Measurements from ENCODE around the gene USH1C. TPM values are rescaled to one million over a fixed set of nuclear protein-coding genes. Genes with fewer than 3 reads are reported as not detected.

USH1C gene
- total and polyA plus RNA-seq, 5 experiments from 2014 or later, result not detected

DNA sequence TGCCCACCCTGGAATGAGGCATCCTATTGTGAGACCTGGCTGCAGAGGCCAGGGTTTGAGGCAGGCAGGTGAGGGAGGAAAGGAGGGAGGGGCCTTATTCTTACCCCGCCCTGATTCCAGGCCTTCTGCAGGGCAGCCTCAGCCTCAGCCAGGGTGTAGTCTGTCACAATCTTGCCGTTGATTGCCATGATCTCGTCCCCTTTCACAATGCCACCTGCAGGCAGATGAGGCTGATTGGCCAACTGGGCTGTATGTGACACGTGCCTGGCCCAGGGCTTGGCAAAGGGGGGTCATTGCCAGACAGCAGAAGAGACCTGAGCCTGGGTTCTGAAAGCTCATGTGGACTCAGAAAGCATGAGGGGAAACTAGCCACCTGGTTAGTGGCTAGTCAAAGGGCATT, 46.2 kb downstream of the USH1C start:
- no peak overlapping the region for H3K27ac Mint-ChIP-seq
- H3K27me3 Mint-ChIP-seq, result peaks cover 0 to 5% (median 0%) of the 10 kb centered on the region in 5 donors
- no peaks in the 10 kb centered on the region for H3K9me3 Mint-ChIP-seq
- no peak for DNase-seq
- H3K4me1 Mint-ChIP-seq, result peaks cover 0 to 2% (median 0%) of the 10 kb centered on the region in 4 donors
- ATAC-seq, result no peak
- H3K4me3 Mint-ChIP-seq, result no peak overlapping the region
- POLR2A ChIA-PET, result no interaction called here
- H3K36me3 Mint-ChIP-seq, result no peaks in the 10 kb centered on the region

DNA sequence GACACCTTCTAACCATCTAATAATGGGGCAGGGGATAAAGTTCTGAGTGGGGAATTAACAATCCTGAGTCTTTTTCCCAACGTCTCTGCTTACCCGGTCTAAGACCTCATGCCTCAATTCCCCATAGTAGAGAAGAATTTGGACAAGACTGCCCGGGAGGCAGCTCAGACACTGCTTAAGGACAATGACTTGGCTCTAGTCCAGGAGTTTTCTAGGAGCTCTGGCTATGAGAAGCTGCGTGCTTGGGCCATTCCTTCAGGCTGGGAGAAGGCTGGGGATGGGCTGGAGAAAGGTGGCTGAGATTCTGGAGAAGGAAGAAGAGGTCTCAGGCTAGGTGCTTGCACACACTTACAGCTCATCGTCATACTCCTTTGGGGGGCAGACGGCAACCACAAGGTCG, 47.8 kb downstream of the USH1C start:
- H3K9me3 Mint-ChIP-seq, result no peaks in the 10 kb centered on the region
- peaks cover 0 to 8% (median 0%) of the 10 kb centered on the region in 5 donors for H3K27me3 Mint-ChIP-seq
- ATAC-seq, result no peak
- POLR2A ChIA-PET, result no interaction called here
- no peak for DNase-seq
- peaks cover 0 to 2% (median 0%) of the 10 kb centered on the region in 4 donors for H3K4me1 Mint-ChIP-seq
- H3K4me3 Mint-ChIP-seq, result no peak overlapping the region
- H3K27ac Mint-ChIP-seq, result peak overlapping the region in 2 of 10 donors; percentile 17 to 42
- no peaks in the 10 kb centered on the region for H3K36me3 Mint-ChIP-seq

DNA sequence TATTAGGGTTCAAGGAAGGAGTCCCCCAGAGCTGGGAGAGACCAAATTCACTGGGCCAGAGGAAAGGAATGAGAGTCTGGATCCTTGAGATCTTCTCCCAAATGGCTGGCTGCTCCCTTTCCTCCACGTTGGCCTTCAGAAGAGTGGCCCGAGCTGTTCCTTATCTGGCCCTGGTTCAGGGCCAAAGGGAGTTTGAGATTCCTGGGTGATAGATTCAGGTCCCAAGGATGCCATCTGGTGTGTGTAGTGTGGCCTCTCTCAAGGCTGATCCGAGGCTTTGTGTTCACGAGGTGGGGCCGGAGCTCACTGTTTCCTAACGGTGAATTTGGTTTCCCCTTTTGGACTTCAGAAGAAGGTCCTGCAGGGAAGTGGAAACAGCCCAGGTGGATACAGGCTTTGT, 50.2 kb downstream of the USH1C start:
- no peaks in the 10 kb centered on the region for H3K9me3 Mint-ChIP-seq
- ATAC-seq (no peak), DNase-seq (no peak)
- H3K4me1 Mint-ChIP-seq, result peaks cover 0 to 2% (median 0%) of the 10 kb centered on the region in 4 donors
- no peak overlapping the region for H3K4me3 Mint-ChIP-seq
- no peak overlapping the region for H3K27ac Mint-ChIP-seq
- H3K36me3 Mint-ChIP-seq, result no peaks in the 10 kb centered on the region
- POLR2A ChIA-PET, result no interaction called here
- peaks cover 0 to 12% (median 0%) of the 10 kb centered on the region in 5 donors for H3K27me3 Mint-ChIP-seq

DNA sequence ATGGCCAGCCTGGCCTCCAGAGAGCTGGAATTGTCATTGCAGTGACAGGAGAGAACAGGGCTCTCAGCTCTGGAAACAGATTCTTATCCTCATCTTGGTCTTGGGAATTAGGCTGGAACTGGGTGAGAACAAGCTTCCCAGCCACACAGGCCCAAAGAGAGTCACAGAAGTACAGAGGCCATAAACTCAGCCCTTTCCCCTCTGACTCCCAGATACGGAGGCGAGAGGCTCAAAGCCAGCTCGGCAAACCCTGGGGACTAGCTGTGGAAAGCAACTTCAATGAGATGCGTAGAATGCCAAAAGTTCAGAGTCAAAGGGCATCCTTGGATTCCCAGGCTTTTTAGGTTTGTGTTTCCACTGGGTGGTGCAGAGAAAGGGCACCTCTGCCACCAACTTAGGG, 53.3 kb downstream of the USH1C start:
- no peaks in the 10 kb centered on the region for H3K9me3 Mint-ChIP-seq
- peaks cover 0 to 13% (median 3%) of the 10 kb centered on the region in 5 donors for H3K27me3 Mint-ChIP-seq
- peaks cover 0 to under 1% (median 0%) of the 10 kb centered on the region in 4 donors for H3K4me1 Mint-ChIP-seq
- ATAC-seq (no peak), DNase-seq (no peak)
- no peaks in the 10 kb centered on the region for H3K36me3 Mint-ChIP-seq
- H3K4me3 Mint-ChIP-seq, result no peak overlapping the region
- no peak overlapping the region for H3K27ac Mint-ChIP-seq
- POLR2A ChIA-PET, result no interaction called here

DNA sequence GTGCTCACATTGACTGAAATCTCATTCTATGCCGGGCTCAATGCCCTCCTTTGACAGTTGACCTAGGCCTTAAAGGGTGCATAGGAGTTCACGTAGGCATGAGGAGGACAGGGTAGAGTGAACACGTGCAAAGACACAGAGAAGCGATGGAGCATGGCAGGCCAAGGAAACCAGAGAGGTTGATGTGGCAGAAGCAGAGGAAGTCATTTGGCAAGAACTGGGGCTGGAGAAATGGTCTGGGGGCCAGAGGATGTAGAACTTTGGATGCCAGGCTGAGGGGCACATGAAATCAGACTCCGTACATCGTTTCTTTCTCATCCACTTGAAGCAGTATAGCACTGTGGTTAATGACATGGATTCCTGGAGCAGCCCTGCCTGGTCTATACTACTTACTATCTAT, 54.0 kb downstream of the USH1C start:
- Mint-ChIP-seq H3K27me3 (peaks cover 0 to 11% (median 3%) of the 10 kb centered on the region in 5 donors), H3K36me3 (no peaks in the 10 kb centered on the region), H3K4me3 (no peak overlapping the region), H3K27ac (no peak overlapping the region), H3K9me3 (no peaks in the 10 kb centered on the region), H3K4me1 (no peaks in the 10 kb centered on the region)
- ATAC-seq (no peak), DNase-seq (no peak)
- POLR2A ChIA-PET, result no interaction called here

DNA sequence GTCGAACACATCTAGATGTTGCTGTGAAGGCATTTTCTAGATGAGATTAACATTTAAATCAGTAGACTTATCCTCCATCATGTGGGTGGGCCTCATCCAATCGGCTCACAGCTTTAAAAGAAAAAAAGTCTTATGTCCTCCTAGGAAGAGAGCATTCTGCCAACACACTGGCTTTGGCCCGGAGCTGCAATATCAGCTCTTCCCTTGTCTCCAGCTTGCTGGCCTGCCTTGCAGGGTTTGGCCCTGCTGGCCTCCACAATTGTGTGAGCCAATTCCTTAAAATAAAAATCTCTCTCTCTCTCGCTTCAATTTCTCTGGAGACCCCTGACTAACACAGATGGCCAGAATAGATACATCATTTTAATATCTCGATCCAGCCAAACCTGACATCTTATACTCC, 54.5 kb downstream of the USH1C start:
- H3K27me3 Mint-ChIP-seq, result peaks cover 0 to 11% (median 3%) of the 10 kb centered on the region in 5 donors
- DNase-seq (no peak), ATAC-seq (no peak)
- no peaks in the 10 kb centered on the region for H3K36me3 Mint-ChIP-seq
- POLR2A ChIA-PET, result no interaction called here
- H3K27ac Mint-ChIP-seq, result no peak overlapping the region
- no peak overlapping the region for H3K4me3 Mint-ChIP-seq
- no peaks in the 10 kb centered on the region for H3K4me1 Mint-ChIP-seq
- no peaks in the 10 kb centered on the region for H3K9me3 Mint-ChIP-seq

DNA sequence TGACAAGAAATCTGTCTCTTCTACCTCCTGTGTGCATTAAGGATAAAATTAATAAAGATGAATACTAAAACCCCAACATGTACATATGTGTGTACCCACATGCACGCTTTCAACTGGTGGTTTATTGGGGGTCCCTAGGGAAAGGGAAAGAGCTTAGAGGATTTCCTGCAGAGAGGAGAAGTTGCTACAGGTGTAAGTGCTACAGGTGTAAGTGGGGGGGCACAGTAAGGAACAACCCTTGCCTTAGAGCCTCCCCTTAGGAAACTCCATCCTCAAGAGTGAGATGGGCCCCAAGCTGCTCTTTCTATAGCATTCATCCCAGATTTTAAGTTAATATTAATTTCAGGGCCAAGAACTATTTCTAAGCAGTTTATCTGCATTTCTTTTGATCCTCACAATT, 55.7 kb downstream of the USH1C start:
- Mint-ChIP-seq H3K27ac (no peak overlapping the region), H3K9me3 (peaks cover 0 to 6% (median 0%) of the 10 kb centered on the region in 9 donors), H3K27me3 (peaks cover 0 to 14% (median 3%) of the 10 kb centered on the region in 5 donors), H3K4me3 (no peak overlapping the region), H3K36me3 (no peaks in the 10 kb centered on the region), H3K4me1 (no peaks in the 10 kb centered on the region)
- no peak for DNase-seq
- no peak for ATAC-seq
- POLR2A ChIA-PET, result no interaction called here

DNA sequence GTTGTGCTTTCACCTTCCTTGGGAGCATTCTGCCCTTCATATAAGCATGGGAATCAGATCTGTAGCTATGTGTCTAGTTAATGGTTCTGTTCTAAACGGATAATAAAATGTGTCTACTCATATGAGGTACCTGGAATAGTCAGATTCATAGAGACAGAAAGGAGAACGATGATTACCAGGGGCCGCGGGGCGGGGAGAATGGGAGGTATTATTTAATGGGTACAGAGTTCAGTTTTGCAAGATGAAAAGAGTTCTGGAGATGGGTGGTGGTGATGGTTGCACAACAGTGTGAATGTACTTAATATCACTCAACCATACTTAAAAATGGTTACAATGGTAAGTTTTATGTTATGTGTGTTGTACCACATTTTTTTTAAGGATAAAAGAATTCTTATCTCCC, 57.6 kb downstream of the USH1C start:
- ATAC-seq (no peak), DNase-seq (no peak)
- H3K9me3 Mint-ChIP-seq, result peaks cover 0 to 9% (median 2%) of the 10 kb centered on the region in 9 donors
- no peak overlapping the region for H3K4me3 Mint-ChIP-seq
- peaks cover 0 to 16% (median 6%) of the 10 kb centered on the region in 5 donors for H3K27me3 Mint-ChIP-seq
- no peaks in the 10 kb centered on the region for H3K36me3 Mint-ChIP-seq
- no peaks in the 10 kb centered on the region for H3K4me1 Mint-ChIP-seq
- H3K27ac Mint-ChIP-seq, result no peak overlapping the region
- POLR2A ChIA-PET, result no interaction called here

DNA sequence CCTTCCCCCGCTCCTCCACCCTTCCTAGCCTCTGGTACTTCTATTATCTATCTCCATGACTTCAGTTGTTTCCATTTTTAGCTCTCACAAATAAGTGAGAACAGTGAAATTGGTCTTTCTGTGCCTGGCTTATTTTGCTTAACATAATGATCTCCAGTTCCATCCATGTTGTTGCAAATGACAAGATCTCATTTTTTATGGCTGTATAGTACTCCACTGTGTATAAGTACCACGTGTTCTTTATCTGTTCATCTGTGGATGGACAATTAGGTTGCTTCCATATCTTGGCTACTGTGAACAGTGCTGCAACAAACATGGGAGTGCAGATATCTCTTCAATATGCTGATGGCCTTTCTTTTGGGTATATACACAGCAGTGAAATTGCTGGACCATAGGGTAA, 60.7 kb downstream of the USH1C start:
- Mint-ChIP-seq H3K27me3 (peaks cover 9 to 28% (median 11%) of the 10 kb centered on the region in 5 donors), H3K4me3 (no peak overlapping the region), H3K36me3 (no peaks in the 10 kb centered on the region), H3K9me3 (peaks cover 0 to 9% (median 2%) of the 10 kb centered on the region in 9 donors), H3K27ac (no peak overlapping the region), H3K4me1 (peaks cover 0 to 4% (median under 1%) of the 10 kb centered on the region in 4 donors)
- no peak for ATAC-seq
- POLR2A ChIA-PET, result no interaction called here
- no peak for DNase-seq

DNA sequence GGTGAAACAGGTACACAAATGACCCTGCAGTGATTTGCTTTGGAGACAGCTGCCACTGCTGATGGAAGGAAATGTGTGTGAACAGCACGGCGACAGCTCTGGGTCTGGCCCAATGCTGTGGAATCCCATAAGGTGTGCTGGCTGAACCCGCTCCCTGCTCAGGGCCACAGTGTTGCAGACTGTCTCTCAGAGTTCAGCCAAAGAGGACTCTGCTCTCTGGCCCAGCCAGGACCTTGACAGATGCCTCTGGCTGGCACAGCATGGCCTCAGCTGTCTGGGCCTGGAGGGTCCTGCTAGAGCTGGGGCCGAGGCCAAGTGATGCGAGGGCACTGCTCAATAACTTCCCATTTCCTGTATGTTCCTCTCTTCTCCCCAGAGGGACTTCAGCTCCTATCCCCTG, 62.3 kb downstream of the USH1C start:
- POLR2A ChIA-PET, result no interaction called here
- Mint-ChIP-seq H3K36me3 (no peaks in the 10 kb centered on the region), H3K27ac (peak overlapping the region in 1 of 10 donors; percentile 21), H3K27me3 (peaks cover 15 to 33% (median 18%) of the 10 kb centered on the region in 5 donors), H3K9me3 (peaks cover 0 to 9% (median 2%) of the 10 kb centered on the region in 9 donors), H3K4me3 (no peak overlapping the region), H3K4me1 (peaks cover 0 to 7% (median under 1%) of the 10 kb centered on the region in 4 donors)
- ATAC-seq (no peak), DNase-seq (no peak)

DNA sequence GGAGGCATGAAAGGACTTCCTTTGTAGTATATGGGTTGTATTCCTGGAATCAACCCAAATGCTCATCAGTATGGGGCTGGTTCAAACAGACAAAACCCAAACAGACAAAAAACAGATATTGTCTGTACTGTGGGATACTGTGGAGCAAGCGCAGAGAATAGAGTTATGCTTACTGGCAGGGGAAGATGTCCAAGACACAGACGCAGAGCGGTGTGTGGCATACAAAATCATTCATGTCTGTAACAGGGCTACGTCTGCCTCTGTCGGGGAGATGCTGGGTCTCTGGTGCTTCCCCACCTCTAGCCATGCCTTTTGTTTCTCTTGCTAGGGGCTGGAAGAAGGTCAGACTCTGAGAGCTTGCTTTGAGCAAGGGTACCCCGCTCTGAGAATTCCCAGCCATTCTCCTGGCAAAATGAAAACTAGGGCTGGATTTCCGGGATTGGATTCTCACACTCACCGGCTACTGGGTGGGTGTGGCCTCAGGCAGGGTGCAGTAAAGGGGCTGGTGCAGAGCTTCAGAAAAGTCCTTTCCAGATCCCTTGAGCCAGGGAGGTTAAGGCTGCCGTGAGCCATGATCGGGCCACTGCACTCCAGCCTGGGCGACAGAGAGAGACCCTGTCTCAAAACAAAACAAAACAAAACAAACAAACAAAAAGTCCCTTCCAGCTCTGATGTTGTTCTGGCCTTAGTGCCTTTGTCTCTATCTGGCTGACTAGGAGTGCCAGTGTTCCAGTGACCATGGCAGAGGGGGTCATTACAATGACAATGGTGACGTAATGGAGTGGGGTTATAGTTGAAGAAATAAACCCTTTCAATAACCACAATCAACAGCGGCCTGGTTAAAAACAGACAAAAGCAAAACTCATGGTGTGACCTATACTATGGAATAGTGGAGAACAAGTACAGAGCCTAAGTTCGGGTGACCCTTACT, 64.7 kb downstream of the USH1C start:
- Mint-ChIP-seq H3K27me3 (peaks cover 22 to 55% (median 34%) of the 10 kb centered on the region in 5 donors), H3K4me1 (peaks cover 0 to 9% (median 3%) of the 10 kb centered on the region in 4 donors), H3K36me3 (no peaks in the 10 kb centered on the region), H3K4me3 (peak overlapping the region in 1 of 10 donors; percentile 30), H3K27ac (no peak overlapping the region), H3K9me3 (peaks cover 0 to 9% (median 2%) of the 10 kb centered on the region in 9 donors)
- DNase-seq (no peak), ATAC-seq (no peak)
- POLR2A ChIA-PET, result no interaction called here

DNA sequence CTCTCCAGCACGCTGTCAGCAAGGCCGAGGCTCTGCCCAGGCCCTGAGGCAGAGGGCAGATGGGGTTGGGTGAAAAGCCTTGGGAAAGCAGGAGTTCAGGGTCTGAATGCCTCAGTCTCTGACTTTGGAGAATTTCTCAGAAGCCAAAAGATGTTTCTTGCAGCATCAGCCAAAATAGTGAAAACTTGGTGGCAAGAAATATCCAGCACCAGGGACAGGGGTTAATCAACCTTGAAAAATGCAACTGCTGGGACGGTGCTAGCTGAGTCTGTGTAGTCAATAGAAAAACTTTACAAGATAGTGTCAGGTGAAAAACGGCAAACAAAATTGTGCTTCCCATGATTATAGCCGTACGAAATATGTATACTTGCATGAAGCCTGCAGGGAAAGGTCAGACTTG, 66.1 kb downstream of the USH1C start:
- DNase-seq (no peak), ATAC-seq (no peak)
- H3K36me3 Mint-ChIP-seq, result no peaks in the 10 kb centered on the region
- H3K9me3 Mint-ChIP-seq, result peaks cover 0 to 2% (median 0%) of the 10 kb centered on the region in 9 donors
- peaks cover 0 to 9% (median 3%) of the 10 kb centered on the region in 4 donors for H3K4me1 Mint-ChIP-seq
- no peak overlapping the region for H3K27ac Mint-ChIP-seq
- no peak overlapping the region for H3K4me3 Mint-ChIP-seq
- POLR2A ChIA-PET, result no interaction called here
- H3K27me3 Mint-ChIP-seq, result peaks cover 23 to 69% (median 43%) of the 10 kb centered on the region in 5 donors

DNA sequence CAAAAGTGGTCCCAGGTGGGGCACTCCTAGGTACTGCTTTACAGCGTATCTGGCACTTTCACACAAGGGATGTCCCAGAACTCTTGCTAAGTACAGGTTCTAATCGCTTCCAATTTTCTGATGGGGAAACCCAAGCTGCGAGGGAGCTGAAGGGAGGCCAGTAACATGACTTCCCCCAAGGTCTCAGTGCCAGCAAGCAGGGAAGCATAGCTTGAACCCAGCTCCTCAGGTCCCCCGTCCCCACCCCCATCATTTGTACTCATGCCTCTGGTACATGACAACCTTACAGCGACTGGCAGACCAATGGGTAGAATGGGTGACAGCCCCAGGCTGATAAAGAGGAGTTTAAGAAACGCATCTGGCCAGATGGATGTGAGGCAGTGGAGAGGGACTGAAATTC, 66.9 kb downstream of the USH1C start:
- Mint-ChIP-seq H3K36me3 (no peaks in the 10 kb centered on the region), H3K4me3 (no peak overlapping the region), H3K4me1 (peaks cover 0 to 9% (median 3%) of the 10 kb centered on the region in 4 donors), H3K27me3 (peaks cover 23 to 76% (median 45%) of the 10 kb centered on the region in 5 donors), H3K27ac (no peak overlapping the region), H3K9me3 (no peaks in the 10 kb centered on the region)
- POLR2A ChIA-PET, result no interaction called here
- DNase-seq (no peak), ATAC-seq (no peak)

DNA sequence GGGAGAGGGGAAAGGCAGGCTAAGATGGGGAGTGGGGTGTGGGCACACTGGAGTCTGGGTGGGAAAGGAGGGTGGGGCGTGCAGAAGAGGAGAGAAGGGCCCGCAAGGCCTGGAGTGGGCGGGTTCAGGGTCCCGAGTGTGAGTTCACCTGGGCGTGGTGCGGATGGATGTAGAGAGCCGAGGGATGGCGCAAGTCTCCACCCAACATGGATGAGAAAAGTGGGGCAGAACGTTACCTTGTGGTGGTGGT, 67.2 kb downstream of the USH1C start:
- ATAC-seq, result no peak
- Mint-ChIP-seq H3K9me3 (no peaks in the 10 kb centered on the region), H3K36me3 (no peaks in the 10 kb centered on the region), H3K27me3 (peaks cover 23 to 76% (median 45%) of the 10 kb centered on the region in 5 donors), H3K27ac (no peak overlapping the region), H3K4me1 (peaks cover 0 to 9% (median 3%) of the 10 kb centered on the region in 4 donors), H3K4me3 (no peak overlapping the region)
- no peak for DNase-seq
- POLR2A ChIA-PET, result no interaction called here

Data from naive thymus-derived CD8-positive, alpha-beta T cell (primary cell).